Gastroesophageal sphincter (tissue), 4 donors: Measurements from ENCODE around the gene TEX264. TPM values are rescaled to one million over a fixed set of nuclear protein-coding genes. Genes with fewer than 3 reads are reported as not detected.
A peak's percentile ranks its signal among the peaks of the same experiment; 100 is the strongest.

Experiments used
- ATAC-seq: fragments of 150-250 bp; one replicate; pipeline ENCODE4 v1.9.1; 2016; ENCODE audit warnings: mild to moderate bottlenecking, moderate library complexity
- H3K27ac ChIP-seq, 4 donors: fragments of 200-600 bp; sonication (generic) in 3 of 4; 1 replicate in 3 of 4; 2 replicates in 1 of 4; pipeline ENCODE4 v1.5.1; 2016 to 2019
- H3K27me3 ChIP-seq: fragments of 200-600 bp; sonication (generic); one replicate; pipeline ENCODE4 v1.5.1; 2019
- H3K36me3 ChIP-seq, 2 donors: fragments of 200-600 bp; sonication (generic); one replicate each; pipeline ENCODE4 v1.5.1; 2019; ENCODE audit warnings: control low read depth in 1 of 2
- H3K4me1 ChIP-seq, 3 donors: fragments of 200-600 bp; sonication (generic); 1 replicate in 2 of 3; 2 replicates in 1 of 3; pipeline ENCODE4 v1.5.1; 2016 to 2019; ENCODE audit warnings: control low read depth in 2 of 3
- H3K4me3 ChIP-seq, 2 donors: fragments of 200-600 bp; sonication (generic); one replicate each; pipeline ENCODE4 v1.5.1; 2019; ENCODE audit warnings: mild to moderate bottlenecking in 1 of 2, moderate library complexity in 1 of 2
- H3K9me3 ChIP-seq, 3 donors: fragments of 200-600 bp; sonication (generic); one replicate each; pipeline ENCODE4 v1.5.1; 2017 to 2019; ENCODE audit warnings: control low read depth in 2 of 3
- EP300 ChIP-seq: sonication (generic); formaldehyde crosslinking; IDR thresholded peaks from one replicate; pipeline ENCODE4 v1.6.1; 2017; ENCODE audit warnings: antibody characterized with exemption, mild to moderate bottlenecking
- POLR2A ChIP-seq, 2 donors: fragments of 450-650 bp; IDR thresholded peaks; one replicate each; pipeline ENCODE4 v1.6.1; 2017; ENCODE audit warnings: antibody characterized with exemption in 2 of 2, mild to moderate bottlenecking in 2 of 2, moderate library complexity in 1 of 2
- POLR2AphosphoS5 ChIP-seq: sonication (generic); formaldehyde crosslinking; IDR thresholded peaks from one replicate; pipeline ENCODE4 v1.6.1; 2017; ENCODE audit warnings: antibody characterized with exemption
- WGBS, 2 donors: methylation state at CpG; one replicate each; pipeline ENCODE4 v1.1.5; 2018; ENCODE audit warnings: low coverage in 1 of 2; 5-methylcytosine and 5-hydroxymethylcytosine counted together
- total RNA-seq, 4 donors: library from RNA; depleted of rRNA; stranded (reverse); fragments of >200 nt; gene quantifications; one replicate each; pipeline ENCODE4 v1.1.0, GENCODE V29; 2016
- TF ChIP-seq, protein P1 (sequence below), 4 experiments: fragments of 200-600 bp in 2 of 4; fragments of 450-650 bp in 2 of 4; sonication (generic) in 1 of 4; IDR thresholded peaks; one replicate each; pipeline ENCODE4 v1.5.1; 2017 to 2019; ENCODE audit warnings: antibody characterized with exemption in 4 of 4, mild to moderate bottlenecking in 2 of 4, moderate library complexity in 2 of 4

TEX264 gene
- total RNA-seq, 4 donors from 2014 or later: 43.9 to 67.5 (median 51.4) TPM

DNA sequence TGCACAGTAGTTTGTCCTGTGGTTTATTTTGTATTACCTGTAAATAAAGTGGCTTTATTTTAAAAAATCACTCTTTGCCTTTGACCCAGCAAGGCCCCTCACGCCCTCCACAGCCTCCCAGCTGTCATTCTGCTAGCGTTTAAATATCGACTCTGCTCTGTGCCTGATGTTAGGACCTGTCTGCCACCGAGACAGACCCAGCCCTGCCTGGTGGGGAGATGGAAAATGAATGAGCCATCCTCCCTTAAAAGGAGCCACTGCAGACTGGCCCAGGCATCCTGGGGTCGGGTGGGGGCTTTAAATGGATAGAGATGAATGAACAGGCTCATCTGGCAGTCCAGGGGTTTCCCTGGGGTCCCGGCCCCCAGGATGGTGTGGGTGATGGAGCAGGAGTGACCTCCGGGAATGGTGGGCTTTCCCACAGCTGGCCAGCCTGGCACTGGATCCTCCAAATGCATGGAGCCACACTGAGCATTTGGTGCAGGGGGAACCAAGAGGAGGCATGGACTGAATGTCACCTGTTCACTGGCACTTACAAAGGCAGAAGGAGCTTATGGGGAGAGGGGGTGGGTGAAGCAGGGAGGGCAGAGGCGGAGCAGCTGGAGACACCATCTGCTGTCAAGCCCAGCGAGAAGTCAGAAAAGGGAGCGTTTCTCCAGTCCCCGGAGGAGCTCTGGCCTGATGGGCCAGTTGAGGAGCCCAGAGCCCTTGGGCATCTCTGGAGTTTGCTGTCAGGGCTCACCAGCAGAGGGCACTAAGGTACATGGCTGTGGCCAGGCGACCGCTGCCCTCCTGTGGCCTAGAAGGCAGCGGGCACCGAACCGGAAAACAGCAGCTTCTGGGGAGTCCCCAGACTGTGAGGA lies 47.7 kb downstream of the TEX264 start:
- 28 to 30% methylated on average over 3 to 6 of the region's 16 CpGs for WGBS, 2 donors
- TF ChIP-seq EP300: no peak
- TF ChIP-seq, protein P1, sequence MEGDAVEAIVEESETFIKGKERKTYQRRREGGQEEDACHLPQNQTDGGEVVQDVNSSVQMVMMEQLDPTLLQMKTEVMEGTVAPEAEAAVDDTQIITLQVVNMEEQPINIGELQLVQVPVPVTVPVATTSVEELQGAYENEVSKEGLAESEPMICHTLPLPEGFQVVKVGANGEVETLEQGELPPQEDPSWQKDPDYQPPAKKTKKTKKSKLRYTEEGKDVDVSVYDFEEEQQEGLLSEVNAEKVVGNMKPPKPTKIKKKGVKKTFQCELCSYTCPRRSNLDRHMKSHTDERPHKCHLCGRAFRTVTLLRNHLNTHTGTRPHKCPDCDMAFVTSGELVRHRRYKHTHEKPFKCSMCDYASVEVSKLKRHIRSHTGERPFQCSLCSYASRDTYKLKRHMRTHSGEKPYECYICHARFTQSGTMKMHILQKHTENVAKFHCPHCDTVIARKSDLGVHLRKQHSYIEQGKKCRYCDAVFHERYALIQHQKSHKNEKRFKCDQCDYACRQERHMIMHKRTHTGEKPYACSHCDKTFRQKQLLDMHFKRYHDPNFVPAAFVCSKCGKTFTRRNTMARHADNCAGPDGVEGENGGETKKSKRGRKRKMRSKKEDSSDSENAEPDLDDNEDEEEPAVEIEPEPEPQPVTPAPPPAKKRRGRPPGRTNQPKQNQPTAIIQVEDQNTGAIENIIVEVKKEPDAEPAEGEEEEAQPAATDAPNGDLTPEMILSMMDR (IDR thresholded peaks at IDR 0.05): peak in 2 of 4 experiments; percentile 30 to 61
- H3K4me1 ChIP-seq: no peaks in the 10 kb centered on the region
- no peak overlapping the region for H3K4me3 ChIP-seq
- no peak for ATAC-seq
- H3K36me3 ChIP-seq: no peaks in the 10 kb centered on the region
- no peak overlapping the region for H3K27ac ChIP-seq
- no peaks in the 10 kb centered on the region for H3K9me3 ChIP-seq
- peaks cover 23% of the 10 kb centered on the region for H3K27me3 ChIP-seq

GRCh38 chr3:51719410-51720025 lies 48.5 kb downstream of the TEX264 start:
- 70 to 80% methylated on average over 3 to 4 of the region's 5 CpGs for WGBS, 2 donors
- Histone ChIP-seq H3K9me3 (no peaks in the 10 kb centered on the region), H3K4me3 (no peak overlapping the region)

GRCh38 chr3:51720292-51721061 lies 49.4 kb downstream of the TEX264 start:
- Histone ChIP-seq H3K4me1 (no peaks in the 10 kb centered on the region), H3K27me3 (peaks cover 29% of the 10 kb centered on the region), H3K4me3 (no peak overlapping the region), H3K36me3 (no peaks in the 10 kb centered on the region), H3K9me3 (no peaks in the 10 kb centered on the region), H3K27ac (no peak overlapping the region)
- WGBS, 2 donors: 90 to 95% methylated on average over 5 to 8 of the region's 12 CpGs
- ATAC-seq: no peak
- TF ChIP-seq, protein P1 (IDR thresholded peaks at IDR 0.05): no peak
- TF ChIP-seq POLR2AphosphoS5 (no peak), EP300 (no peak), POLR2A (IDR thresholded peaks at IDR 0.05) (no peak)

More at GRCh38 chr3:51719410-51720025, 48.5 kb downstream of the TEX264 start:
- Histone ChIP-seq H3K4me1 (no peaks in the 10 kb centered on the region), H3K27ac (no peak overlapping the region), H3K27me3 (peaks cover 25% of the 10 kb centered on the region), H3K36me3 (no peaks in the 10 kb centered on the region)
- ATAC-seq: no peak
- no peak for TF ChIP-seq EP300
- no peak for TF ChIP-seq POLR2A (IDR thresholded peaks at IDR 0.05)
- TF ChIP-seq POLR2AphosphoS5: no peak
- TF ChIP-seq, protein P1 (IDR thresholded peaks at IDR 0.05): no peak

- no peak for TF ChIP-seq POLR2AphosphoS5
- TF ChIP-seq POLR2A (IDR thresholded peaks at IDR 0.05): no peak
- TF ChIP-seq, protein P1 (IDR thresholded peaks at IDR 0.05): no peak
- no peak for TF ChIP-seq EP300
- Histone ChIP-seq H3K36me3 (no peaks in the 10 kb centered on the region), H3K4me3 (no peak overlapping the region), H3K9me3 (no peaks in the 10 kb centered on the region), H3K27ac (no peak overlapping the region), H3K27me3 (peaks cover 29% of the 10 kb centered on the region), H3K4me1 (no peaks in the 10 kb centered on the region)
- WGBS, 2 donors: 33 to 63% methylated on average over 3 to 6 of the region's 8 CpGs
- no peak for ATAC-seq
Observed at GRCh38 chr3:51721062-51721745, 50.2 kb downstream of the TEX264 start.
